Neural cell (in vitro differentiated cells): ENCODE results near the gene DAAM2.

Experiments used
- EP300 ChIP-seq: fragments of 450-650 bp; conservative IDR thresholded peaks from 2 replicates; pipeline ENCODE4 v1.6.1; 2014; ENCODE audit warnings: antibody characterized with exemption, mild to moderate bottlenecking, moderate library complexity; ENCODE audit not compliant: poor library complexity, severe bottlenecking
- EZH2 ChIP-seq: fragments of 200-600, 300-800 bp; shearing (Covaris generic), sonication (generic); IDR thresholded peaks from 2 replicates; pipeline ENCODE4 v1.6.1; 2014; ENCODE audit warnings: antibody characterized with exemption, low read length, borderline replicate concordance, mild to moderate bottlenecking; ENCODE audit not compliant: insufficient read depth, poor library complexity, severe bottlenecking
- POLR2AphosphoS5 ChIP-seq: IDR thresholded peaks from 2 replicates; pipeline ENCODE4 v1.6.1; 2012
- RAD21 ChIP-seq: fragments of 450-650 bp; conservative IDR thresholded peaks from 2 replicates; pipeline ENCODE4 v1.6.1; 2014; ENCODE audit warnings: antibody characterized with exemption, mild to moderate bottlenecking, moderate library complexity
- TAF1 ChIP-seq: IDR thresholded peaks from 2 replicates; pipeline ENCODE4 v1.6.1; 2012; ENCODE audit warnings: low read depth
- TF ChIP-seq, protein P1 (sequence below): fragments of 450-650 bp; IDR thresholded peaks from 2 replicates; pipeline ENCODE4 v1.5.1; 2014; ENCODE audit warnings: antibody characterized with exemption, mild to moderate bottlenecking, moderate library complexity; ENCODE audit not compliant: poor library complexity, severe bottlenecking

- TF ChIP-seq POLR2AphosphoS5: no peak
- TF ChIP-seq, protein P1, sequence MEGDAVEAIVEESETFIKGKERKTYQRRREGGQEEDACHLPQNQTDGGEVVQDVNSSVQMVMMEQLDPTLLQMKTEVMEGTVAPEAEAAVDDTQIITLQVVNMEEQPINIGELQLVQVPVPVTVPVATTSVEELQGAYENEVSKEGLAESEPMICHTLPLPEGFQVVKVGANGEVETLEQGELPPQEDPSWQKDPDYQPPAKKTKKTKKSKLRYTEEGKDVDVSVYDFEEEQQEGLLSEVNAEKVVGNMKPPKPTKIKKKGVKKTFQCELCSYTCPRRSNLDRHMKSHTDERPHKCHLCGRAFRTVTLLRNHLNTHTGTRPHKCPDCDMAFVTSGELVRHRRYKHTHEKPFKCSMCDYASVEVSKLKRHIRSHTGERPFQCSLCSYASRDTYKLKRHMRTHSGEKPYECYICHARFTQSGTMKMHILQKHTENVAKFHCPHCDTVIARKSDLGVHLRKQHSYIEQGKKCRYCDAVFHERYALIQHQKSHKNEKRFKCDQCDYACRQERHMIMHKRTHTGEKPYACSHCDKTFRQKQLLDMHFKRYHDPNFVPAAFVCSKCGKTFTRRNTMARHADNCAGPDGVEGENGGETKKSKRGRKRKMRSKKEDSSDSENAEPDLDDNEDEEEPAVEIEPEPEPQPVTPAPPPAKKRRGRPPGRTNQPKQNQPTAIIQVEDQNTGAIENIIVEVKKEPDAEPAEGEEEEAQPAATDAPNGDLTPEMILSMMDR: no peak
- no peak for TF ChIP-seq EP300
- no peak for TF ChIP-seq EZH2
- no peak for TF ChIP-seq TAF1
- TF ChIP-seq RAD21: no peak
Observed at GRCh38 chr6:39824030-39824926, 32.1 kb downstream of the DAAM2 start.
